HT1080 (cell line): ENCODE data around the gene FBL. TPM values are rescaled to one million over a fixed set of nuclear protein-coding genes. Genes with fewer than 3 reads are reported as not detected.
"Not testable (repeated sequence)": the region's sequence is repeated elsewhere in the genome, so short reads cannot be mapped to it uniquely, and the experiment has no call there.

Source experiments
- DNase-seq: peaks from one replicate; pipeline ENCODE4 v3.0.0-alpha.2; 2015; ENCODE audit warnings: low read depth
- total RNA-seq: library from RNA; depleted of rRNA; stranded (reverse); fragments of >200 nt; shearing (Covaris generic); gene quantifications from 2 replicates; pipeline ENCODE4 v1.2.3, GENCODE V29; 2014

The FBL gene
- total RNA-seq, 1 experiment from 2014 or later = 384 TPM

GRCh38 chr19:39877488-39877887, 31.3 kb upstream of the FBL start:
- not testable (repeated sequence) for DNase-seq

- DNase-seq = not testable (repeated sequence)
Observed at GRCh38 chr19:39876486-39876885, 30.3 kb upstream of the FBL start.

- DNase-seq = not testable (repeated sequence)
Observed at GRCh38 chr19:39875401-39875864, 29.3 kb upstream of the FBL start.

DNA sequence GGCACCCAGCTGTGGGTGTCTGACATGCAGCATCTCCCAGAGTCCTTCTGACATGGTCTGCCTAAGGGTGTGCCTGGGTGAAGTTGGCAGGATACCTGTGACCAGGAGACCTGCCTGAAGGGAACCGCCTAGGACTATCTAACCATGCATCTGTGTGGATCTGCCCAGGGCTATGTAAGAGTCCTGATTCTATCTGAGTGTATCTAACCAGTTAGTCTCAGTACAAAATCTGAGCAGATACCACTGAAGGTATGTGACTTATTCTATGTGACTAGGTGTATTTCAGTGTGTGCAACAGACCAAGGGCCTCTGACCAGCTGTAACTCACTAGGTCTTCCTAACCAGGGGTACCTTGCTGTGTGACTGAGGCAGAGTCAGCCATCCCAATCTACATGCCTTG, 28.2 kb upstream of the FBL start:
- no peak for DNase-seq

DNA sequence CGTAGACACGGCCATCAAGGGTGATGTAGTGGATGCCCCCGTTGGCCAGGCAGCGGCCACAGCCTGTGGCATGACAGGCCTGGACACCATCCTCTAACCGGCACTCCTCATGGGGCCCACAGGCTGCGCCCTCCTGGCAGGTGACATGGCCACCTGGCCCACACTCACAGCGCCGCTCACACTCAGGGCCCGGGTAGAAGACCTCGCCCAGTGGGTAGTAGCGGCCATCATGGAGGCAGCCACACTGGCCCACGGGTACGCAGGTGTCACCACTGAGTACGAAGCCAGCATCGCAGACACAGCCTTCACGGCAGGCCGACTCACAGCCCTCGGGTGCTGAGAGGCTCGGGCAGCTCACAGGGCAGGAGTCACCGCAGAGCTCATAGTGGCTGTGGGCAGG, 27.2 kb upstream of the FBL start:
- DNase-seq = no peak

DNA sequence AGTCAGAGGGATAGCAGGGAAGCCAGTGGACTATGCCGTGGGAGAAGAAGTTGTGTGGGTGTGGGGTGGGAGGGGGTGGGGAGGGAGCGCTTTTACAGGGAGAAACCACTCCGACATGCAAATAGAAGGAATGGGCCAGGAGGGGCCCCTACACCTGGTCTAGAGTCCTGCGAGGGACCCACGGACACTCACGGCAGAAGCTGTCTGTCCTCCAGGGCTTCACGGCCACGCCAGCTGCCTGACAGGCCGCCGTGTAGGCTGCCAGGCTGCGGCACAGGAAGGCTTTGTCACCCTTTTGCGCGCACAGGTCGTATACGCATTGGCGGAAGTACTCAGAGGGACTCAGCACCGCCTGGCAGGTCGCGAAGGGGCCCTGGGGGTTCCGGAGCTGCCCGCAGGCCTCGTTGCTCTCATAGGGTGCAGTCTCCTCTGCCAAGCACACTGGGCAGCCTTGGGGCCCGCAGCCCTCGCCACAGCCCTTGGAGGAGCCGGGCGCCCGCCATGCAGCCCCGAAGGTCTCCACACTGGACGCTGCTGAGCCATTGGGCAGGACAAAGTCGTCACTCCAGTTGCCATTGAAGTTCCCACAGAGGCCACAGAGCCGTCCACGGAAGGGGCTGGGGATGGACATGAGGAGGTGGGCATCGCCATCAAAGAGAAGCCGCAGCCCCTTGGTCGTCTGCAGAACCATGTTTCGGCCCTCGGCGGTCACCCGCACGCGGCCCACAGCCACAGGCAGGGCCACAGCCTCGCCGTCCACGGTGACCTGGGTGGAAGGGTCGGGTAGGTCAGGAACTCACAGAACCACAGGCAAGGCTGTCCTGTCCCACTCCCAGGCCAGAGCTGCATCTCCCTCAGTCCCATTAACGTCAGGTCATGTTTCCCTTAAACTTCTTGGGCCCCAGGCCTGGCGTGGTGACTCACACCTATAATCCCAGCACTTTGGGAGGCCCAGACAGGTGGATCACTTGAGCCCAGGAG, 26.0 kb upstream of the FBL start:
- DNase-seq = no peak

- DNase-seq = no peak
Observed at GRCh38 chr19:39871362-39871761, 25.2 kb upstream of the FBL start.

DNA sequence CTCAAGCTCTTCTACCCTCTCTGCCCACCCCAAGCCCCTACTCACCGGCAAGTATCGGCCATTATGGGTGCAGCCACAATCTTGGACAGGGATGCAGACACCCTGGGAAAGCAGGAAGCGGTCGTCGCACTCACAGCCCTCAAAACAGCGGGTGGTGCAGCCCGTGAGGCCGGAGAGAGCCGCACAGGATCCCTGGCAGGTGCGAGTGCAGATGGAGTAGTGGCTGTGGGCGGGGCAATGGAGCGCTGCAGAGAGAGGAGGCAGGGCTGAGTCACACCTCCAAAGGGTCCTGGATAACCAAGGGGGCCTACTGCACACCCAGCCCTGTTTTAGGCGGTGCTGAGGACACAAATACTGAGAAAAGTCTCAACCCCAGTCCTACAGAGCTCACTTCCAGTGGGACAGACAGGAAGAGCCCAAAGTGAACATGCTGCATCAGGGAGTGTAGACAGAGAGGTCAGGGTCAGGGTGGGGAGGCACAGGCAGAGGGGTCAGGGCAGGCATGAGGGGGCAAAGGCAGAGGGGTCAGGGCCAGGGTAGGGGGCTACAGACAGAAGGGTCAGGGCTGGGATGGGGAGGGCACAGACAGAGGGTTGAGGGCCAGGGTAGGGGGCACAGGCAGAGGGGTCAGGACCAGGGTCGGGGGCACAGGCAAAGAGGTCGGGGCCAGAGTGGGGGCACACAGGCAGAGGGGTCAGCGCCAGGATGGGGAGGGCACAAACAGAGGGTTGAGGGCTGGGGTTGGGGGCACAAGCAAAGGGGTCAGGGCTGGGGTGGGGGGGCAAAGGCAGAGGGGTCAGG, 24.2 kb upstream of the FBL start:
- peak; percentile 17 for DNase-seq

DNA sequence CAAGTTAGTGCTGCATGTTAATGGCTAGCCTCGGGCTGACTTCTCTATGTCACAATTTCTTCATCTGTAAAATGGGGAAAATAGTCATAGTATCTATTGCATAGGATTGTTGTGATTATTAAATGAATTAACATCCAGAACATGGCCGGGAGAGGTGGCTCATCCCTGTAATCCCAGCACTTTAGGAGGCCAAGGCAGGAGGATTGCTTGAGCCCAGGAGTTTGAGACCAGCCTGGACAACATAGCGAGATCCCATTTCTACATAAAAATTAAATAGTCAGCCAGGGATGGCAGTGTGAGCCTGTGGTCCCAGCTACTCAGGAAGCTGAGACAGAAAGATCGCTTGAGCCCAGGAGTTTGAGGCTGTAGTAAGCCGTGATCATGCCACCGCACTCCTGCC, 21.8 kb upstream of the FBL start:
- no peak for DNase-seq

DNA sequence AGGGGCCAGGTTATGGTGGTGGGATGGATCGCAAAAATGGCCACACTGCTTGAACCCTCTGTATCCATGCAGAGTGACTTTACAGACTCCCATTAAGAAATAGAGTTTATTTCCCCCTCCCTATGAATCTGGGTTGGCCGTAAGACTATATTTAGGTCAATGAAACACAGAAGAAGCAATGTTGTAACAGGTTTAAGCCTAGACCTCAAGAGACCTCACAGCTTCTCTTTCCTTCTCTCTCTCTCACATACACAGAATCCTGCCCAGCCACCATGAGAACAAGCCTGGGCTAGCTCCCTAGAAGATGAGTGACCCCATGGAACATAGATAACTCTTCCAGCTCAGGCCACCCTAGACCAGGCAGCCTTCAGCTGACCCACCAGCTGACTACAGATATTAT, 21.0 kb upstream of the FBL start:
- no peak for DNase-seq

GRCh38 chr19:39865953-39866352, 19.8 kb upstream of the FBL start:
- no peak for DNase-seq

DNA sequence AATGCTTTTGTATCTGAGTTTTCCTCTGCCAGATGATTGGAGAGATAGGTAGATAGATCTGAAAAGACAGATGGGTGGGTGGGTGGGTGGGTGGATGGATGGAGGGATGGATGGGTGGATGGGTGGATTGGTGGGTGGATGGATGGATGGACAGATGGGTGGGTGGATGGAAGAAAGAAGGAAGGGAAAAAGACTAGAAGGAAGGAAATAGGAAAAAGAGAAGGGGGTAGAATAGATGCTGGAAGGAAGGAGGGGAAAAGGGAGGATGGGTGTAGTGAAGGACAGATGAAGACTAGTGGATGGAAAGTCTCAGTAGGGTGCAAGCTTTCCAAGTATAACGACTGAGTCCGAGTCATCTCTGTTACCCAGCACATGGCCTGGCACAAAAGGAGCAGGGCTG, 19.0 kb upstream of the FBL start:
- DNase-seq = no peak

DNA sequence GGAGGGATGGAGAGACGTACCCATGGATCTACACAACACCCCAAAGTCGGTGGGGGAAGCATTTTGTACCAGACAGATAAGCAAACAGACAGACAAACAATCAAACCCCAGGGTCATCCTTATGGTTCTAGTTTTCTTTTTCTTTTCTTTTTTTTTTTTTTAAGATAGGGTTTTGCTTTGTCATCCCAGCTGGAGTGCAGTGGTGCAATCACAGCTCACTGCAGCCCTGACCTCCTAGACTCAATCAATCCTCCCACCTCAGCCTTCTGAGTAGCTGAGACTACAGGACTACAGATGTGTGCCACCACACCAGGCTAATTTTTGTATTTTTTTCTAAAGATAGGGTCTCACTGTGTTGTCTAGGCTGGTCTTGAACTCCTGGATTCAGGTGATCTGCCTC, 17.9 kb upstream of the FBL start:
- no peak for DNase-seq

GRCh38 chr19:39858541-39858940, 12.4 kb upstream of the FBL start:
- DNase-seq = peak; percentile 49

GRCh38 chr19:39852882-39853281, 6.7 kb upstream of the FBL start:
- no peak for DNase-seq

GRCh38 chr19:39850892-39851291, 4.7 kb upstream of the FBL start:
- DNase-seq = no peak

- DNase-seq = no peak
Observed at GRCh38 chr19:39848392-39848791, 2.2 kb upstream of the FBL start.

- no peak for DNase-seq
Observed at GRCh38 chr19:39847525-39847924, 1.3 kb upstream of the FBL start.

GRCh38 chr19:39846678-39847486, 703 bp upstream of the FBL start:
- no peak for DNase-seq

DNA sequence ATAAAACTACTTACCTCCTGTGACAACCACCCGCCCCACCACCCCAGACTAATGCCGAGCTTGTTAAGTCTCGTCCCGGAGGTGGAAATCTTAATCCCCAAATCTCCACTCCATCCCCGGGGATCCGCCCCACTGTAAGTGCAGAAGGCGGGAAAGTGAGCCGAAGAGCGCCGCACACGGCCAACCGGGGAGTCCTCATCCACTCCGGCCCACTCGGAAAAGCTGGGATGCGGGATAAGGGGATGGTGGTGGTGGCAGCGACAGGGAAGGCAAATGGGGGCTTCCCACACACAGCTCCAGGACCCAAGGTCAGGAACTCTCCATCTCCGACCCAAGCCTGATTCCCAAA, 621 bp downstream of the FBL start:
- DNase-seq = peak; percentile 18

DNA sequence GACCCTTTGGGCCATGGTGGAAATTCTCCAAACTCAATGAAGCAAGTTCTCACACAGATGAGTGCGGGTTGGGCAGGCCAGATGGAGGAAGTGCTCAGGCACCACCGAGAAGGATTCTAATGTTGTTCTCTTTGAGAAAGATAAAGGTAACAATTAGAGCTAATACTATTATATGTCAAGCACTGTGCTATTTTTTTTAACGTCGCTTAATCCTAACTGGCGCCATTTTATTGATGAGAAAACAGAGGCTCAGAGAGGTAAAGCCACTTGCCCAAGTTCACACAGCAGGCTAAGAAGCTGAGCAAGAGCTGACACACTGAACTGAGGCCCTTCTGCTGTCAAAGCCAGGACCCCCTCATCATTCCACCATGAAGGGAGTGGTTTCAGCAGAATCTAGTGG, 1.0 kb downstream of the FBL start:
- DNase-seq = no peak
